Measurements from ENCODE around the gene THAP4.

Gene THAP4

GRCh38 chr2:241565411-241565810, 71.5 kb downstream of the THAP4 start:
- Histone ChIP-seq H3K27me3 (replicated peaks; ENCODE audit: control insufficient read depth, insufficient read depth, low read length) (no peaks in the 10 kb centered on the region), H3K36me3 (ENCODE audit: control insufficient read depth, insufficient read depth, low read length) (no peaks in the 10 kb centered on the region), H3K4me3 (replicated peaks; ENCODE audit: low read depth, low read length) (no peak overlapping the region)
- DNase-seq (ENCODE audit: extremely low read depth, insufficient read length) = no peak
- no peak for TF ChIP-seq CTCF (IDR thresholded peaks at IDR 0.05; ENCODE audit: insufficient read depth, low read length, poor library complexity, severe bottlenecking)

DNA sequence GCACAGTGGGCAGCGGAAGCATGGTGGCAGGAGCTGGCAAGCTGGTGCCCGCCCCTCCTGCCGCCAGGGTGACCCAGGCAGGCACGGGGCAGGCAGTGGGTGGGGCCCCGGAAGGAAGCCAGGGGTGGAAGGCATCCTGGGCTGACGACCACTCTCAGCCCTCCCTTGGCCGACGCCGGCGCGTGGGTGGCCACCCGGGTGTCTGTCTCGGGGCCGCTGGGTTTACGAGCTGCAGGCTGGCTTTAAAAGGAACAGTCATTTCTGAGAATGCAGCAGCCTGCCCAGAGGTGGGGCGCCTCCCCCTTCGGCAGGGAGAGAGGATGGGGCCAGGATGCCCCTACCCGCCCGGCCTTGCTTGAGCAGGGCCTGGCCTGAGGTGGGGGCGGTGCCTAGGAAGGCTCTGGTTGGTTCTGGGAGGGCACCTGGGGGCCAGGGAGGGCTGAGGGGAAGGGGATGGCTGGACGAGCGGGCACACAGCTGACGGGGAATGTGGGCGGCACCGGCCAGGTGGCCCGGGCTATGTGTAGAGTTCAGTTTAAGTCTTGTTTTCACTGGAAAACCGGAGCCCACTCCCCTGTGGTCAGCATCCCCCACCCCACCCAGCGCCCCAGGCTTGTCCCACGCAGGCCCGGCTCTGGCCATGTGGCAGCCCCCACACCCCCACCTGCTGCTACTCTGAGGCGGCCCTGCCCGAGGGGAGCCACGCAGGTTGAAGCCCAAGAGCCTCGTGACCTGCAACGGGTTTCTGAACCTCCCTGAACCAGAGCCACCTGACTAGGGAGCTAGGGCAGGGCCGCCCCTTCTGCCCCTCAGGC, 72.2 kb downstream of the THAP4 start:
- no peak for DNase-seq (ENCODE audit: extremely low read depth, insufficient read length)
- Histone ChIP-seq H3K4me3 (replicated peaks; ENCODE audit: low read depth, low read length) (no peak overlapping the region), H3K36me3 (ENCODE audit: control insufficient read depth, insufficient read depth, low read length) (no peaks in the 10 kb centered on the region), H3K27me3 (replicated peaks; ENCODE audit: control insufficient read depth, insufficient read depth, low read length) (no peaks in the 10 kb centered on the region; the same call in 1 of the 2 replicates)
- TF ChIP-seq CTCF (IDR thresholded peaks at IDR 0.05; ENCODE audit: insufficient read depth, low read length, poor library complexity, severe bottlenecking) = no peak

- H3K4me3 ChIP-seq (replicated peaks; ENCODE audit: low read depth, low read length) = no peak overlapping the region
- H3K36me3 ChIP-seq (ENCODE audit: control insufficient read depth, insufficient read depth, low read length) = no peaks in the 10 kb centered on the region
- H3K27me3 ChIP-seq (replicated peaks; ENCODE audit: control insufficient read depth, insufficient read depth, low read length) = no peaks in the 10 kb centered on the region; the same call in 1 of the 2 replicates
- no peak for TF ChIP-seq CTCF (IDR thresholded peaks at IDR 0.05; ENCODE audit: insufficient read depth, low read length, poor library complexity, severe bottlenecking)
- no peak for DNase-seq (ENCODE audit: extremely low read depth, insufficient read length)
These were observed 72.9 kb downstream of the THAP4 start for GRCh38 chr2:241563981-241564595.

DNA sequence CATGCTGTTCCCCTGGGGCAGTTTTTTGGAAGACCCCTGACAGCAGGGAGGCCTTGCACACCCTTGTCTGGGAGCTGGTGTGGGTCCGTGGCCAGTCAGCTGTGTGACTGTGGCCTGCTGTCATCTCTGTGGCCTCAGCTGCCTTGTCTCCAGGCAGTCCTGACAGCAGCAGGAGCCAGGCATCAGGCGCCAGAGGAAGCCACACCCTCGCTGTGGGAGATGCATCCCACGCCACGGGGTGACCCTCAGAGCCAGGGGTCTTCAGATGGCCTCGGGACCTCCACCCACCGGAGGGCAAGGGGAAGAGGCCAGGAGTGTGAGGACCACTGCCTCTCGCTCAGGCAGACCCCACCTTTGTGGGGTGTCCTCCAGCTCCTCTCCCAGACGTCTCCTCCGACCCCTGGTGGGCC, 73.4 kb downstream of the THAP4 start:
- no peak for TF ChIP-seq CTCF (IDR thresholded peaks at IDR 0.05; ENCODE audit: insufficient read depth, low read length, poor library complexity, severe bottlenecking)
- Histone ChIP-seq H3K36me3 (ENCODE audit: control insufficient read depth, insufficient read depth, low read length) (no peaks in the 10 kb centered on the region), H3K4me3 (replicated peaks; ENCODE audit: low read depth, low read length) (no peak overlapping the region), H3K27me3 (replicated peaks; ENCODE audit: control insufficient read depth, insufficient read depth, low read length) (no peaks in the 10 kb centered on the region; the same call in 1 of the 2 replicates)
- no peak for DNase-seq (ENCODE audit: extremely low read depth, insufficient read length)

- TF ChIP-seq CTCF (IDR thresholded peaks at IDR 0.05; ENCODE audit: insufficient read depth, low read length, poor library complexity, severe bottlenecking) = no peak
- Histone ChIP-seq H3K4me3 (replicated peaks; ENCODE audit: low read depth, low read length) (no peak overlapping the region), H3K36me3 (ENCODE audit: control insufficient read depth, insufficient read depth, low read length) (no peaks in the 10 kb centered on the region), H3K27me3 (replicated peaks; ENCODE audit: control insufficient read depth, insufficient read depth, low read length) (no peaks in the 10 kb centered on the region; the same call in 1 of the 2 replicates)
- DNase-seq (ENCODE audit: extremely low read depth, insufficient read length) = no peak
These were observed 73.9 kb downstream of the THAP4 start for GRCh38 chr2:241563031-241563507.

All from GM06990 (cell line).